ENCODE data around the gene MUS81.

Gene MUS81

GRCh38 chr11:65860278-65861164 lies at the start of gene MUS81:
TSS of gene MUS81 (plus strand) at chr11:65860433. CDS start at chr11:65860754, 321 bp downstream.
- TF ChIP-seq CTCF (IDR thresholded peaks at IDR 0.05; ENCODE audit: borderline replicate concordance, insufficient read depth, low read depth, low read length) = peak; percentile 87
- H3K4me3 ChIP-seq (ENCODE audit: low read depth, low read length) = peak within 1 kb of the TSS; percentile 93

- no peak for TF ChIP-seq CTCF (IDR thresholded peaks at IDR 0.05; ENCODE audit: borderline replicate concordance, insufficient read depth, low read depth, low read length)
- H3K4me3 ChIP-seq (ENCODE audit: low read depth, low read length) = no peak overlapping the region
Measured at GRCh38 chr11:65811764-65812475, 48.3 kb upstream of the MUS81 start.

GRCh38 chr11:65814131-65814985 lies 45.9 kb upstream of the MUS81 start:
- TF ChIP-seq CTCF (IDR thresholded peaks at IDR 0.05; ENCODE audit: borderline replicate concordance, insufficient read depth, low read depth, low read length) = no peak
- no peak overlapping the region for H3K4me3 ChIP-seq (ENCODE audit: low read depth, low read length)

GRCh38 chr11:65814986-65815565 lies 45.2 kb upstream of the MUS81 start:
- TF ChIP-seq CTCF (IDR thresholded peaks at IDR 0.05; ENCODE audit: borderline replicate concordance, insufficient read depth, low read depth, low read length) = no peak
- no peak overlapping the region for H3K4me3 ChIP-seq (ENCODE audit: low read depth, low read length)

GRCh38 chr11:65816696-65817095 lies 43.5 kb upstream of the MUS81 start:
- no peak overlapping the region for H3K4me3 ChIP-seq (ENCODE audit: low read depth, low read length)
- TF ChIP-seq CTCF (IDR thresholded peaks at IDR 0.05; ENCODE audit: borderline replicate concordance, insufficient read depth, low read depth, low read length) = no peak

GRCh38 chr11:65817312-65817834 lies 42.9 kb upstream of the MUS81 start:
- no peak overlapping the region for H3K4me3 ChIP-seq (ENCODE audit: low read depth, low read length)
- TF ChIP-seq CTCF (IDR thresholded peaks at IDR 0.05; ENCODE audit: borderline replicate concordance, insufficient read depth, low read depth, low read length) = no peak

All from GM12875 (cell line).